PC-3 (cell line): ENCODE results near the gene KRTAP3-3. TPM values are rescaled to one million over a fixed set of nuclear protein-coding genes. Genes with fewer than 3 reads are reported as not detected.

ENCODE experiments used
- ATAC-seq: fragments of 200-7000 bp; cut with Tn5 transposase; 2 replicates; pipeline ENCODE4 v1.9.1; 2020; ENCODE audit warnings: mild to moderate bottlenecking, moderate library complexity
- BruUV-seq: library from RNA; stranded (reverse); fragments of 400-500 nt; replicated peaks from 2 replicates; lab custom pipeline; 2021; lab: Mats Ljungman, UMichigan
- CTCF ChIA-PET: fragments of 300-600 bp; sonication (Branson Sonifier 250); formaldehyde crosslinking; loops from one replicate; lab custom pipeline; 2022; ENCODE audit warnings: antibody characterized with exemption; lab: Charles Lee
- POLR2A ChIA-PET: fragments of 300-600 bp; sonication (Branson Sonifier 250); formaldehyde crosslinking; loops from one replicate; lab custom pipeline; 2022; ENCODE audit warnings: antibody characterized with exemption; ENCODE audit not compliant: unreplicated experiment; lab: Charles Lee
- DNase-seq: peaks from one replicate; pipeline ENCODE4 v3.0.0-alpha.2; 2015
- H2AFZ ChIP-seq: fragments of 300-600 bp; sonication (generic); 2 replicates; pipeline ENCODE4 v1.6.0; 2016; ENCODE audit warnings: antibody characterized with exemption, low read length
- H3F3A ChIP-seq: fragments of 300-600 bp; sonication (generic); one replicate; pipeline ENCODE4 v1.6.0; 2017; ENCODE audit warnings: antibody characterized with exemption, low read length, control low read depth, mild to moderate bottlenecking; ENCODE audit not compliant: unreplicated experiment
- H3K27ac ChIP-seq: fragments of 300-600 bp; sonication (generic); 2 replicates; pipeline ENCODE4 v1.5.1; 2016; ENCODE audit warnings: mild to moderate bottlenecking, low read length
- H3K27me3 ChIP-seq: fragments of 300-600 bp; sonication (generic); 2 replicates; pipeline ENCODE4 v1.6.1; 2016; ENCODE audit warnings: low read length, mixed read lengths
- H3K36me3 ChIP-seq: fragments of 300-600 bp; sonication (generic); 2 replicates; pipeline ENCODE4 v1.6.1; 2016; ENCODE audit warnings: low read depth, mixed run types, low read length, mixed read lengths
- H3K4me1 ChIP-seq: fragments of 300-600 bp; sonication (generic); 2 replicates; pipeline ENCODE4 v1.5.1; 2016; ENCODE audit warnings: low read length; ENCODE audit not compliant: insufficient read depth
- H3K4me2 ChIP-seq: fragments of 300-600 bp; sonication (generic); 2 replicates; pipeline ENCODE4 v1.6.0; 2016; ENCODE audit warnings: low read length
- H3K4me3 ChIP-seq: fragments of 300-600 bp; sonication (generic); 2 replicates; pipeline ENCODE4 v1.5.1; 2016; ENCODE audit warnings: mild to moderate bottlenecking, low read length, mixed read lengths
- H3K79me2 ChIP-seq: fragments of 300-600 bp; sonication (generic); 2 replicates; pipeline ENCODE4 v1.6.1; 2017; ENCODE audit warnings: low read length, mixed read lengths
- H3K9ac ChIP-seq: fragments of 300-600 bp; sonication (generic); 2 replicates; pipeline ENCODE4 v1.6.0; 2016; ENCODE audit warnings: mild to moderate bottlenecking, low read length
- H3K9me2 ChIP-seq: fragments of 300-600 bp; sonication (generic); replicated peaks from 2 replicates; pipeline ENCODE4 v1.6.1; 2016; ENCODE audit warnings: mixed run types, low read length, mixed read lengths
- H3K9me3 ChIP-seq: fragments of 300-600 bp; sonication (generic); 2 replicates; pipeline ENCODE4 v1.6.1; 2016; ENCODE audit warnings: low read length, mixed read lengths
- H4K20me1 ChIP-seq: fragments of 300-600 bp; sonication (generic); 2 replicates; pipeline ENCODE4 v1.6.1; 2016; ENCODE audit warnings: low read length, mixed read lengths
- CTCF ChIP-seq: fragments of 300-600 bp; sonication (generic); conservative IDR thresholded peaks from 2 replicates; pipeline ENCODE4 v1.5.1; 2017; ENCODE audit warnings: antibody characterized with exemption, low read depth, mild to moderate bottlenecking, low read length
- EZH2 ChIP-seq: fragments of 300-600 bp; sonication (generic); IDR thresholded peaks from one replicate; pipeline ENCODE4 v1.6.1; 2017; ENCODE audit warnings: antibody characterized with exemption, mild to moderate bottlenecking, low read length; ENCODE audit not compliant: unreplicated experiment
- EZH2phosphoT487 ChIP-seq: fragments of 300-600 bp; sonication (generic); IDR thresholded peaks from 2 replicates; pipeline ENCODE4 v1.6.1; 2018; ENCODE audit warnings: mild to moderate bottlenecking, antibody characterized with exemption, low read length, borderline replicate concordance
- intact Hi-C: fragments of 100-400 bp; cut with micrococcal nuclease; formaldehyde crosslinking; loops from 2 replicates; pipeline ENCODE4 v1.9.0; 2023
- total RNA-seq: library from RNA; depleted of rRNA; stranded (reverse); fragments of >200 nt; gene quantifications from 2 replicates; pipeline ENCODE4 v1.2.3, GENCODE V29; 2014

KRTAP3-3 gene
- total RNA-seq, 1 experiment from 2014 or later = not detected

DNA sequence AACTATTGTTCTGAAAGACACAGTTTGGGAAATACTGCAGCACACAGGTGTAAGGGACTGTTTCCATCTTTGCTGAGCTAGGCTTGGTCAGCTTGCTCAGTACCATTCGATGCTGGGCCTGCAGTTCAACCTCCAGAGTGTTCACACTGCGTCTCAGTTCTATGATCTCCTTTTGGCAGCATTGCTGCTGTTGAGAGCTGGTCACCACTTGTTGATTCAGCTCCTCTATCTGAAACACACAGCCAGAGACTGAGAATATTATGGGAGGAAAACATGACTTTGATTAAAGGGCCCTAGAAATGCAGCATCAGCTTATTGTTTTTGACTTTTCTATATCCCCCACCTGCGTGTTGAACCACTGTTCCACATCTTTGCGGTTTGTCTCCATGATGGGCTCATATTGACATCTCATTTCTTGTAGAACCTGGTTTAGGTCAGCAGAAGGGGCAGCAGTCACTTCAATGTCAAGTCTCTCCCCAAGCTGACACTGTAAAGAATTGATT, 31.9 kb downstream of the KRTAP3-3 start:
- no TSS peak for BruUV-seq
- no peak for ATAC-seq
- POLR2A ChIA-PET = interaction anchor here (0.6 kb wide), 1 partner anchor 20 kb away, joined by 3 read pairs; no protein-coding TSS in a partner anchor
- peaks cover 5% of the 10 kb centered on the region for H3F3A ChIP-seq
- no peak overlapping the region for H3K4me2 ChIP-seq
- no peak overlapping the region for H3K9ac ChIP-seq
- H2AFZ ChIP-seq = no peak overlapping the region
- peaks cover 24% of the 10 kb centered on the region for H3K4me1 ChIP-seq
- no peak for DNase-seq
- H3K36me3 ChIP-seq = no peaks in the 10 kb centered on the region; the same call in 1 of the 2 replicates
- H3K27me3 ChIP-seq = no peaks in the 10 kb centered on the region
- no peaks in the 10 kb centered on the region for H3K9me3 ChIP-seq
- no peaks in the 10 kb centered on the region for H3K9me2 ChIP-seq
- no peak overlapping the region for H3K27ac ChIP-seq
- no peaks in the 10 kb centered on the region for H4K20me1 ChIP-seq
- H3K79me2 ChIP-seq = no peaks in the 10 kb centered on the region
- intact Hi-C loops = no loop called here
- no peak overlapping the region for H3K4me3 ChIP-seq
- TF ChIP-seq EZH2phosphoT487 (no peak), EZH2 (no peak), CTCF (no peak)
- CTCF ChIA-PET = no interaction called here

- no TSS peak for BruUV-seq
- ATAC-seq = no peak
Observed at GRCh38 chr17:40961591-40961990, 32.4 kb downstream of the KRTAP3-3 start.

More at GRCh38 chr17:40961591-40961990, 32.4 kb downstream of the KRTAP3-3 start:
- intact Hi-C loops = no loop called here
- ChIA-PET POLR2A (no interaction called here), CTCF (no interaction called here)
- Histone ChIP-seq H4K20me1 (no peaks in the 10 kb centered on the region), H3K27me3 (no peaks in the 10 kb centered on the region), H2AFZ (no peak overlapping the region), H3K4me2 (no peak overlapping the region), H3F3A (peaks cover 6% of the 10 kb centered on the region), H3K27ac (no peak overlapping the region), H3K79me2 (no peaks in the 10 kb centered on the region), H3K9me3 (no peaks in the 10 kb centered on the region), H3K4me3 (no peak overlapping the region), H3K9me2 (no peaks in the 10 kb centered on the region), H3K9ac (no peak overlapping the region), H3K36me3 (no peaks in the 10 kb centered on the region; the same call in 1 of the 2 replicates), H3K4me1 (peaks cover 27% of the 10 kb centered on the region)
- TF ChIP-seq EZH2phosphoT487 = no peak
- no peak for TF ChIP-seq EZH2
- TF ChIP-seq CTCF = no peak
- no peak for DNase-seq
